ENCODE measurements around the gene SLC7A1.

DNA sequence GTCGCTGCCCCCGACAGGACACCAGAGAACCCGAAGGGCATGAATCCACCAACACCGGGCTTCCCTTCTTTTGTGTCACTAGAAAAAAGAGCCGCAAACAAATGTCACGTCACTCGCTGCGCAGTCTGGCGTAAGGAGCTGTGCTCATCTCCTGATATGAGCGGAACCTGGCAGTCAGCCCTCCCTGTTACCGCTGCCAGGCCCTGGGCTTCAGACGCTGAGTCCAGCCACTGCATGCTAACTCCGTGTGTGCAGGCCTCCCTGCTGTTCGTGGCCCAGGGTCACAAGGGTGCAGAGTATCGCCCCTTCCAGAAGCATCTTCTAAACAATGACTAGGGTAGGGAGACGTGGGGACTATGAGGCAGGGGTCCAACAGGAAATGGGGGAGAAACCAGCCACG is 71.3 kb downstream of the SLC7A1 start:
- no peak for TF ChIP-seq CTCF (IDR thresholded peaks at IDR 0.05 in 4 of 5, conservative IDR thresholded peaks at IDR 0.05 in 1 of 5)
- no peak for TF ChIP-seq POLR2A (IDR thresholded peaks at IDR 0.05)
